ENCODE results near the gene RASA1.
A peak's percentile ranks its signal among the peaks of the same experiment; 100 is the strongest.

Gene RASA1

GRCh38 chr5:87403409-87403808 is 135.7 kb downstream of the RASA1 start:
- DNase-seq (ENCODE audit: low read depth in 2 of 2) = no peak

GRCh38 chr5:87403899-87404298 is 136.2 kb downstream of the RASA1 start:
- DNase-seq (ENCODE audit: low read depth in 2 of 2) = no peak

- no peak for DNase-seq (ENCODE audit: low read depth in 2 of 2)
These were observed 136.7 kb downstream of the RASA1 start for GRCh38 chr5:87404359-87404758.

- DNase-seq (ENCODE audit: low read depth in 2 of 2) = no peak
These were observed 137.9 kb downstream of the RASA1 start for GRCh38 chr5:87405472-87406155.

- DNase-seq (ENCODE audit: low read depth in 2 of 2) = no peak
These were observed 140.5 kb downstream of the RASA1 start for GRCh38 chr5:87408204-87408603.

- no peak for DNase-seq (ENCODE audit: low read depth in 2 of 2)
These were observed 143.2 kb downstream of the RASA1 start for GRCh38 chr5:87410931-87411330.

GRCh38 chr5:87411586-87411972 is 143.9 kb downstream of the RASA1 start:
- no peak for DNase-seq (ENCODE audit: low read depth in 2 of 2)

- DNase-seq (ENCODE audit: low read depth in 2 of 2) = peak; percentile 8 to 12
These were observed 144.4 kb downstream of the RASA1 start for GRCh38 chr5:87411973-87412629.

- DNase-seq (ENCODE audit: low read depth in 2 of 2) = peak; percentile 87 to 91
These were observed 145.1 kb downstream of the RASA1 start, which contains the start of gene CCNH for GRCh38 chr5:87412630-87413342. TSS of gene CCNH (minus strand) at chr5:87412930. CDS start at chr5:87412794, 136 bp downstream.

- DNase-seq (ENCODE audit: low read depth in 2 of 2) = no peak
These were observed 145.6 kb downstream of the RASA1 start for GRCh38 chr5:87413343-87413645.

- DNase-seq (ENCODE audit: low read depth in 2 of 2) = no peak
These were observed 150.8 kb downstream of the RASA1 start for GRCh38 chr5:87418506-87418905.

GRCh38 chr5:87421307-87421706 is 153.6 kb downstream of the RASA1 start:
- DNase-seq (ENCODE audit: low read depth in 2 of 2) = no peak

GRCh38 chr5:87423755-87424154 is 156.1 kb downstream of the RASA1 start:
- no peak for DNase-seq (ENCODE audit: low read depth in 2 of 2)

GRCh38 chr5:87430863-87431457 is 163.3 kb downstream of the RASA1 start:
- no peak for DNase-seq (ENCODE audit: low read depth in 2 of 2)

GRCh38 chr5:87432460-87432859 is 164.8 kb downstream of the RASA1 start:
- DNase-seq (ENCODE audit: low read depth in 2 of 2) = no peak

GRCh38 chr5:87433945-87434344 is 166.3 kb downstream of the RASA1 start:
- no peak for DNase-seq (ENCODE audit: low read depth in 2 of 2)

- DNase-seq (ENCODE audit: low read depth in 2 of 2) = no peak
These were observed 166.8 kb downstream of the RASA1 start for GRCh38 chr5:87434461-87434860.

- DNase-seq (ENCODE audit: low read depth in 2 of 2) = no peak
These were observed 167.5 kb downstream of the RASA1 start for GRCh38 chr5:87435144-87435694.

GRCh38 chr5:87437724-87438123 is 170.0 kb downstream of the RASA1 start:
- DNase-seq (ENCODE audit: low read depth in 2 of 2) = no peak

GRCh38 chr5:87438231-87438630 is 170.5 kb downstream of the RASA1 start:
- no peak for DNase-seq (ENCODE audit: low read depth in 2 of 2)

Data from stimulated activated CD4-positive, alpha-beta T cell treated with anti-CD3 and anti-CD28 coated beads, Interleukin-1b, Interleukin-23, amount 100 ng/mL, for 4 hours (primary cell).